Measurements from ENCODE around the gene FAM43A. TPM values are rescaled to one million over a fixed set of nuclear protein-coding genes. Genes with fewer than 3 reads are reported as not detected.

FAM43A gene
- total RNA-seq, 4 donors from 2014 or later = 13.0 to 59.3 (median 31.7) TPM

DNA sequence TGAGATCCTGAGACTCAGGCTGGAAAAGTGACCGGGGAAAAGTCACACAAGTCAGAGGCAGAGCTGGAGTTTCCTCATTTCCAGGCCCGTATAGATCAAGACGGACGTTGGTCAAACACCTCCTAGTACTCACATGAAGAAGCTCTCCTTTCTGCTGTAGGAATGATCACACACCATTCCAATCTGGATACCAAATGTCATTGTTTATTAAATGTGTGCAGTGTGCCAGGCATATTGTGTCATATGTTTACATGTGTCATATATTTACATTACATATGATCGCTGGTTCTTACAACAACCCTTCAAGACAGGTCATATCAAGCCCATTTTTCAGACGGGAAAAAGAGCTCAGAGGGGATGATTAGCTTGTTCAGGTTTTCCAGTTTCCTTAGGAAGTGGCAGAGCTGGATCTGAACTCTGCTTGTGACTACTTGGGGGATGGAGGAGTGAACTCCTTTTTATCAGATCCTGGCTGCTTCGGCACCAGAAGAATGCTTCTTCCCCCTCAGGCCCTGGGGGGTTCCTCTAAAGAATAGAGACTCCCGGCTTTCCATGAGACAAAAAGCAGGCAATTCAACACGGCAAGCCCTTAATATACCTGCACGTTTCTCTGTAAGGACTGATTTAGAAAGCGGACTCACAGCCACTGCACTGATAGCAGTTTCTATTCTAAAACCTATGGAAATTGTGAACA lies 41.9 kb downstream of the FAM43A start:
- TF ChIP-seq, protein P1, sequence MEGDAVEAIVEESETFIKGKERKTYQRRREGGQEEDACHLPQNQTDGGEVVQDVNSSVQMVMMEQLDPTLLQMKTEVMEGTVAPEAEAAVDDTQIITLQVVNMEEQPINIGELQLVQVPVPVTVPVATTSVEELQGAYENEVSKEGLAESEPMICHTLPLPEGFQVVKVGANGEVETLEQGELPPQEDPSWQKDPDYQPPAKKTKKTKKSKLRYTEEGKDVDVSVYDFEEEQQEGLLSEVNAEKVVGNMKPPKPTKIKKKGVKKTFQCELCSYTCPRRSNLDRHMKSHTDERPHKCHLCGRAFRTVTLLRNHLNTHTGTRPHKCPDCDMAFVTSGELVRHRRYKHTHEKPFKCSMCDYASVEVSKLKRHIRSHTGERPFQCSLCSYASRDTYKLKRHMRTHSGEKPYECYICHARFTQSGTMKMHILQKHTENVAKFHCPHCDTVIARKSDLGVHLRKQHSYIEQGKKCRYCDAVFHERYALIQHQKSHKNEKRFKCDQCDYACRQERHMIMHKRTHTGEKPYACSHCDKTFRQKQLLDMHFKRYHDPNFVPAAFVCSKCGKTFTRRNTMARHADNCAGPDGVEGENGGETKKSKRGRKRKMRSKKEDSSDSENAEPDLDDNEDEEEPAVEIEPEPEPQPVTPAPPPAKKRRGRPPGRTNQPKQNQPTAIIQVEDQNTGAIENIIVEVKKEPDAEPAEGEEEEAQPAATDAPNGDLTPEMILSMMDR (IDR thresholded peaks at IDR 0.05) = no peak
- ATAC-seq (ENCODE audit: low FRiP score) (no peak), DNase-seq (ENCODE audit: low spot score) (no peak)

DNA sequence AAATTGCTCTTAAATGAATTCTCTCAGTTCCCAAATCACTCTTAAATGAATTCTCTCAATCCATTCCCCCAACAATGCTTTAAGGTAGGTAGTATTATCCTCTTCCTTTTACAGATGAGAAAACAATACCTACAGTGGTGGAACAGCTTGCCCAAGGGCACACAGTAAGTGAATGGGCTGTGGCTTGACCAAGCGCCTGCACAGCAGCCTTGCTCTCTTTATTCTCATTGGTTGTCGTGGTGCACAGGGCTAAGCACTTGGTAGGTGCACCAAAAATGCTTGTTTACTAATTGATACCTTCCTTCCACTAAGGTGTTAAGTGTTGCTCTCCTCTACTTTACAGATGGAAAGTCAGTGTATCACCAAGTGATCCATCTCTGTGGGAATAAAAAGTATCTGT lies 43.3 kb downstream of the FAM43A start:
- DNase-seq (ENCODE audit: low spot score) = no peak
- no peak for ATAC-seq (ENCODE audit: low FRiP score)
- TF ChIP-seq, protein P1 (IDR thresholded peaks at IDR 0.05) = no peak

DNA sequence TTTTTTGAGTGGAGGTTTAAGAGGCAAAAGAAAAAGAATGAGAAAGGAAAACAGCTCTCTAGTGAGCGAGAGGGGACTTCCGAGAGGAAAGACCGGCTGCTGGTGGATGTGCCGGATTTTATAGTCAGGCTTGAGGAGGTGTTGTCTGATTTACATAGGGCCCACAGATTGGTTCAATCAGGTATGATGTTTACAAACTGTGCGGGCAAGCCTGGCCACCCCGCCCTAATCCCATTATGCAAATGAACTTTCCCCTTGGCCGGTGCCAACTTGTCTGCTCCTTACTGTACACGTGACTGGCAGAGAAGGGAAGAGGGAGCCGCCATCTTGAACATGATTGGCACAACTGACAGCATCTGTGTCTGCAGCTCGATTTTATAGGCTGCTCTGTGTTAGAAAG lies 44.7 kb downstream of the FAM43A start:
- TF ChIP-seq, protein P1 (IDR thresholded peaks at IDR 0.05) = no peak
- ATAC-seq (ENCODE audit: low FRiP score) (no peak), DNase-seq (ENCODE audit: low spot score) (no peak)

DNA sequence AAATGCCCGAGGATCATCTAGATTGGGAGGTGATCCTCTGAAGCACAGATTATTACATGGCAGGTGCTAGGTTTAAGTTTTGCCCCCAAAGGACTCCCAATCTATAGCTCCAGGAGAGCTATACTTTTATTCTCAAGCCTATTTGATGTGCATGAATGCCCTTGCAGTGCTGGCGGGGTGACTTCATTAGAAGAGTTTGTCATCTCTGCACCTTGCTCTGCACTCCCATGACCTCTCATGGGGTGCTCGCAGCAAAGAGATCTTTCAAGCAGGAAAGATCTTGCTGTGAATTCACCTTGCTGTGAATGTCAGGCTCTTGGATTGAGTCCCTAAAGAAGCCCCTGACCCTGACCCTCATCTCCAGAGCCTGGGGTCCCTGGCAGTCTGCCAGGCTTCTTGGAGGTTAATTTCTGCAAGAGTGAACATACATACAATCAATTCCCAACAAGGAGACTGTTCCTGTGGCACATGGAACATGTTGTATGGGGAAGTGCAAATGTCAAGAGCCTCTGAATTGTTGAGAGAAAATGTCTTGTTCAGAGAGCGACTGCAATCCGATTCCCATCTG lies 45.9 kb downstream of the FAM43A start:
- no peak for ATAC-seq (ENCODE audit: low FRiP score)
- TF ChIP-seq, protein P1 (IDR thresholded peaks at IDR 0.05) = no peak
- DNase-seq (ENCODE audit: low spot score) = no peak

DNA sequence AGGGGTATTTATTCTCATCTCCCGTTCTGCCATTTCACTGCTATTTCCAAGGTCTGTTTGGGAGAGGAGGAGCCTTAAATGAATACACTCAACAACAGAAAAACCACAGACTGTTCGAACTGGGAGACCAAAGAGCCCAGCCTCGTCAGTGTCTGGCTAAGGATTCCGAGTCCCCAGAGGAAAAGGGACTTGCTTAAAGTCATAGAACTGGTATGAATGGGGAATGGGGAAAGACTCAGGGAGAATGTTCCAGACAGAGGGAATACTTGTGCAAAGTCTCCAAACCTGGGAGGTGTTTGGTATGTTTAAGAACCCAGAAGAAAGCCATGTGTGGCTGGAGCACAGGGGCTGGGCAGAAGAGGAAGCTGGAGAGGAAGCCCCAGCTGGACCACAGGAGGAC lies 46.9 kb downstream of the FAM43A start:
- TF ChIP-seq, protein P1 (IDR thresholded peaks at IDR 0.05) = no peak

DNA sequence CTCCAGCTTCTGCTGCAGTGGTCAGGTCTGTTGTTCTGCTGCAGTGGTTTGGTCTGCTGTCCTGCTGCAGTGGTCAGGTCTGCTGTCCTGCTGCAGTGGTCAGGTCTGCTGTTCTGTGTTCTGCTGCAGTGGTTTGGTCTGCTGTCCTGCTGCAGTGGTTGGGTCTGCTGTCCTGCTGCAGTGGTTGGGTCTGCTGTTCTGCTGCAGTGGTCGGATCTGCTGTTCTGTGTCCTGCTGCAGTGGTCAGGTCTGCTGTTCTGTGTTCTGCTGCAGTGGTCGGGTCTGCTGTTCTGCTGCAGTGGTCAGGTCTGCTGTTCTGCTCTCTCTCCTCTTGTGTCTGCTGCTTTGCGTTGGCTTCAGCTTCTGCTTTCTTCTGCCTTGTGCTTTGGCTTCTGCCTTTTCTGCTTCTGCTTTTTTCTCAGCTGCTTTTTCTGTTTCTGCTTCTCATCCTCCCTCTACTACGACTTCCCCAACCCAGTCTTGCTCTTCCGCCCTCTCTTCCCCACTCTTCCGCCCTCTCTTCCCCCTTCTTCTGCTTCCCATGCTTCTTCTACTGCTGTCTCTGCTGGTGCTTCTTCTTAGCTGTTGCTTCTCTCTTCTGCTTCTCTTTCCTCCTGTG lies 50.7 kb downstream of the FAM43A start:
- no peak for ATAC-seq (ENCODE audit: low FRiP score)
- no peak for DNase-seq (ENCODE audit: low spot score)
- TF ChIP-seq, protein P1 (IDR thresholded peaks at IDR 0.05) = no peak

More for the DNA sequence above, 46.9 kb downstream of the FAM43A start:
- DNase-seq (ENCODE audit: low spot score) = no peak
- no peak for ATAC-seq (ENCODE audit: low FRiP score)

Data from omental fat pad (tissue), 4 donors.